NCI-H1105 treated with DMSO at 0.1 percent for 48 hours (cell line): ENCODE data around the gene MOB3A.
"Not testable (repeated sequence)": the region's sequence is repeated elsewhere in the genome, so short reads cannot be mapped to it uniquely, and the experiment has no call there.

Source experiments
- DNase-seq: peaks from one replicate; lab custom pipeline; 2025; lab: John Stamatoyannopoulos, UW

Gene MOB3A

DNA sequence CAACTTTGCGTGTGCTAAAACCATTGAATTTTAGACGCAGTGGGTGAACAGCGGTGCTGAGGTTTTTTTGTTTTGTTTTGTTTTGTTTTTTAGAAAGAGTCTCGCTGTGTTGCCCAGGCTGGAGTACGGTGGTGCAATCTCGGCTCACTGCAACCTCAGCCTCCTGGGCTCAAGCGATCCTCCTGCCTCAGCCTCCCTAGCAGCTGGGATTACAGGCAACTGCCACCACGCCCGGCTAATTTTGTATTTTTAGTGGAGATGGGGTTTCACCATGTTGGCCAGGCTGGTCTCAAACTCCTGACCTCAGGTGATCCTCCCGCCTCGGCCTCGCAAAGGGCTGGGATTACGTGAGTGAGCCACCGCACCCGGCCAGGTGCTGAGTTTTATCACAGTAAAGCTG, 61.9 kb downstream of the MOB3A start:
- DNase-seq: not testable (repeated sequence)

DNA sequence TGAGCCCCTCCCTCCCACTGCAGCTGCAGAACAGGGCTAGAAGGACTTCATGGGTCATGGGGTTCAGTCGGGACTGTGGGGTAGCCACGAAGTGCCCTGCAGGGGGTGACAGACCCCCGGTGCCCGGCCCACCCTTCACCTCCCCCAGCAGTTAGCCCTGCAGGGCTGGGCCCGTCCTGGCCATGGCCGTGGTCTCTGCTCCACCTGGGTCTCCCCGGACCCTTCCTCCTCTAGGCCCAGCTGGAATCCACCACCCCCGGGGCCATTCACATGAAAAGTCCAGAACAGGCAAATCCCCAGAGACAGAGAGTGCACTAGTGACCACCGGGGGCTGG, 62.3 kb downstream of the MOB3A start:
- no peak for DNase-seq

DNA sequence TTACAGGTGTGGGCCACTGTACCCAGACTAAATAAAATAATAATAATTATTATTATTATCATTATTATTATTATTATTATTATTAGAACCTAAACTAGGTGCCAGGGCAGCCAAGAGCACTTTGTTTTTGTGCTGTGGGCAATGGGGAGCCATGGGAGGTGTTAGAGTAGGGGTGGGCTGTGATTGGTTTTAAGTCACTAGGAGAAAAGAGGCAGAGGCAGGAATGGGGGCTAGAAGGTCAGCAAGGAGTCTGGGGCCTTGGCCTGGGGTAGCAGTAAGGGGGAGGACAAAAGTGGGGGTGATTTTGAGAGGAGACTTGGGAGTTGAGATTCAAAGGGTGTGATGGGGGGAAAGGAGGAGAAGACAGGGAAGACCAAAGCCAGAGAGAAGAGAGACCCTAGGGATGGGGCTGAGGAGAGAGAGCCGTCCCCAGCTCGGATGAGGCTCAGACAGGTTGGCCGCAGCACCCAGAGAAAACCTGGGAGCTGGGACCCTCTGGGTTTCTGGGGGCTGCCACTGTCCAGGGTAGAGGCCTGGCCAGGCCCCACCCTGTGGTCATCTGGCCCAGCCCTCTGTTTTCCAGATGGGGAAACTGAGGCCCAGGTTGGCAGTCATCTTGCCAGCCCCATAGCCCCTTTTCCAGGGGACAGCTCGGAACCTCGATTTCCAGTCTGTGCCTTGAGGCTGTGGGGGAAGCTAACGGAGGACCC, 62.9 kb downstream of the MOB3A start:
- no peak for DNase-seq

DNA sequence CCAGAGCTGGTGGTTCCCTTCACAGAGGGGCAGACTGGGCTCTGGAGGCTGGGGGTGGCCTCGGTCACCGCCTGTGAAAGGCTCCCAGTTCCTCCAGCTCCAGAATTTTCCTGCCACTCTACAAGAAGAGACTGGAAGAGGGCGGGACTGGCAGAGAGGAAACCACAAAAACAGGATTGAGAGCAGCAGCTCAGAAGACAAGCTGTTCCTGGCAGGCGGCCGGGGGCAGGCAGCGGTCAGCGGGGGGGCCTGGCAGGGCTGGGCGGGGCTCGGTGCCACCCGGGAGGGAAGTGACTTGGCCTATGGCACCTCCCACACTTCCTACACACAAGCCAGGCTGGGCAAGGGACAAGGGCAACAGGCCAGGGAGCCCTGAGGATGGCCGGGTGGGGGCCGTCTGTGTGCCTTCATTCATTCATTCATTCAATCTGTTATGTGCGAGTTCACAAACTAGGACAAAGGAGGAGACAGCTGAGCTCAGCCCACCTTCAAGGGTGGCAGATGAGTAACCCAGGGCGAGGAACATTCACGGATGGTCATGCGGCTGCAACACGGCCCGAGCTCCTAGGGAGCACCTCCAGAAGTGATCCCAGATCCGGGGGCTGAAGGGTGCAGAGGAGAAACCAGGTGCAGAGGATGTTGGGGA, 63.7 kb downstream of the MOB3A start:
- DNase-seq: peak; percentile 14

DNA sequence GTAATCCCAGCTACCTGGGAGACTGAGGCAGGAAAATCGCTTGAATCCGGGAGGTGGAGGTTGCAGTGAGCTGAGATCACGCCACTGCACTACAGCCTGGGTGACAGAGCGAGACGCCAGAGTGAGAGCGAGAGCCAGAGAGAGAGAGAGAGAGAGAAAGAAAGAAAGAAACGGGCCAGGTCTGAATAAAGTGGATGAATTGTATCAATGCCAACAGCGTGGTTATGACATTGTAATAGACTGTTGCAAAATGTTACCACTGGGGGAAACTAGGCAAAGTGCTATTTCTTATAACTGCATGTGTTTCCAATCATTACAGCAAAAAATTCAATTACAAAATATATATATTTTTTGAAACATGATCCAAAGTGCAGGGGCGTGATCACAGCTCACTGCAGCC, 68.8 kb downstream of the MOB3A start:
- no peak for DNase-seq

DNA sequence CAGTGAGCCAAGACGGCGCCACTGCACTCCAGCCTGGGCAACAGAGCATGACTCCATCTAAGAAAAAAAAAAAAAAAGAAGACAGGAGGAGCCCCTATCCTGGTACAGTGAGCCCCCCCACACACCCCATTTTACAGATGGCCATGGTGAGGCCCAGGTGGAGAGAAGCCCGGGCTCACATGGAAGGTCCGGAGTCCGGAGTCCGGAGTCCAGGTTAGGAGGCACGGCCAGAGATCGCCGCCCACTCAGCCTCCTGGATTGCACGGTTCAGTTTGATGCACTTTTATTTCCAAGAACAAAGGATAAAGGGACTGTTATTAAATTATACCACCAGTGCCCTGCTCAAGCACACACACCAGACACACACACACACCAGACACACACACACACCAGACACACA, 69.4 kb downstream of the MOB3A start:
- no peak for DNase-seq

DNA sequence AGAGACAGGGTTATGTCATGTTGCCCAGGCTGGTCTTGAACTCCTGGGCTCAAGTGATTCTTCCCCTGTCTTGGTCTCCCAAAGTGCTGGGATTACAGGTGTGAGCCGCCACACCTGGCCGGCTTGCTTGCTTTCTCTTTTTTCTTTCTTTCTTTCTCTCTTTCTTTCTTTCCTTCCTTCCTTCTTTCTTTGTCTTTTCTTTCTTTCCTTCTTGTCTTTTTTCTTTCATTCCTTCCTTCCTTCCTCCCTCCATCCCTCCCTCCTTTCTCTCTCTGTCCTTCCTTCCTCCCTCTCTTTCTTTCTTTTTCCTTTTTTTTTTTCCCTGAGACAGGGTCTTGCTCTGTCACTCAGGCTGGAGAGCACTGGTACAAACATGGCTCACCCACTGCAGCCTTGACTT, 73.8 kb downstream of the MOB3A start:
- no peak for DNase-seq

DNA sequence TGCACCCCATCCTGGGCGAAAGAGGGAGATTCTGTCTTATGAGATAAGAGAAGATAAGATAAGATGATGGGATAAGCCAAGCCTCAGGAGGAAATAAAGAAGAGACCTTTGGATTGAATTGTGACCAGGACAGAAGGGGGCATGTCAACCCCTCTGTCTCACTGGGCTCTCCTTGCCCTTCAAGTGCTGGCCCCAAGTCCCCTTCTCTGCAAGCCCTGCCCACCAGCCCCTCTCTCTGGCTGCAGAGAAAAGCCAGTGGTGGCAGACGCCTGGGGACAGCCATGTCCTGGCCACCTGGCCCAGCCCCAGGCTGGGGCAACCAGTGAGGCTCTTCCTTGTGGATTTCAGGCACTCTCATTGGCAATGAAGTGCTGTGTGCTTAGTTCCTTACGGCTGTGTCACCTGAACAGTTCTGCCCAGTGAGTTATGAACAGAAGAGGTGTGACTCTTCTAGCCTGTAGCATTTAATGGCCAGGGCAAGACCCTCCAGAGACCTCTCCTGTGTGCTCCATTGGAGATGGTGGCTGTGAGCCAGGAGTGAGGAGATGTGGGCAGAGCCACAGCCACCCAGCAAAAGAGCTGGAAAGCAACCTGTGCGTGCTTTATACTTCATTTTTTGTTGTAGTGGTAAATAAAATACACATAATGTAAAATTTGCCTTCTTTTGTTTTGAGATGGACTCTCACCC, 74.5 kb downstream of the MOB3A start:
- no peak for DNase-seq
